WTC11 (cell line): Measurements from ENCODE around the gene OR52E2. TPM values are rescaled to one million over a fixed set of nuclear protein-coding genes. Genes with fewer than 3 reads are reported as not detected.

Source experiments
- ATAC-seq: fragments of 200-7000 bp; cut with Tn5 transposase; 2 replicates; pipeline ENCODE4 v1.10.0; 2021; ENCODE audit warnings: mild to moderate bottlenecking, moderate library complexity
- CTCF ChIA-PET: fragments of 300-600 bp; sonication (Branson Sonifier 250); formaldehyde crosslinking; loops from one replicate; lab custom pipeline; 2021; ENCODE audit warnings: antibody characterized with exemption; lab: Charles Lee
- POLR2A ChIA-PET: fragments of 350-600 bp; sonication (Branson Sonifier 250); formaldehyde crosslinking; loops from one replicate; lab custom pipeline; 2021; ENCODE audit warnings: antibody characterized with exemption; lab: Charles Lee
- DNase-seq: peaks from one replicate; pipeline ENCODE4 v3.0.0; 2021; ENCODE audit warnings: low spot score
- H3K27ac Mint-ChIP-seq: 2 replicates; pipeline ENCODE4 v1.8.0; 2021; ENCODE audit warnings: mixed read lengths
- H3K27me3 Mint-ChIP-seq: 2 replicates; pipeline ENCODE4 v1.8.0; 2021; ENCODE audit warnings: low read depth, mild to moderate bottlenecking, moderate library complexity, mixed read lengths
- H3K36me3 Mint-ChIP-seq: 2 replicates; pipeline ENCODE4 v1.8.0; 2021; ENCODE audit warnings: mixed read lengths
- H3K4me1 Mint-ChIP-seq: 2 replicates; pipeline ENCODE4 v1.8.0; 2022; ENCODE audit warnings: mixed read lengths
- H3K4me3 Mint-ChIP-seq: 2 replicates; pipeline ENCODE4 v1.8.0; 2021; ENCODE audit warnings: mild to moderate bottlenecking, moderate library complexity, mixed read lengths
- H3K9me3 Mint-ChIP-seq: 2 replicates; pipeline ENCODE4 v1.8.0; 2021; ENCODE audit warnings: mixed read lengths
- AR ChIP-seq: fragments of 250-450 bp; sonication (Bioruptor Pico); IDR thresholded peaks from 2 replicates; pipeline ENCODE4 v1.9.0; 2021; ENCODE audit warnings: mild to moderate bottlenecking
- ARID4B ChIP-seq: sonication (generic); formaldehyde crosslinking; IDR thresholded peaks from 2 replicates; pipeline ENCODE4 v1.8.0; 2023; ENCODE audit warnings: missing genetic modification reagents, mild to moderate bottlenecking, borderline replicate concordance
- ATF2 ChIP-seq: sonication (generic); formaldehyde crosslinking; IDR thresholded peaks from 2 replicates; pipeline ENCODE4 v1.8.1; 2022; ENCODE audit warnings: low read depth, missing genetic modification reagents, borderline replicate concordance
- CBFB ChIP-seq: sonication (generic); formaldehyde crosslinking; IDR thresholded peaks from 2 replicates; pipeline ENCODE4 v1.8.1; 2022; ENCODE audit warnings: mild to moderate bottlenecking, low read depth, missing genetic modification reagents
- CDX4 ChIP-seq: fragments of 250-450 bp; sonication (Bioruptor Pico); IDR thresholded peaks from 2 replicates; pipeline ENCODE4 v1.9.0; 2021; ENCODE audit warnings: moderate library complexity, mild to moderate bottlenecking, inconsistent platforms, borderline replicate concordance
- E2F1 ChIP-seq: sonication (generic); formaldehyde crosslinking; IDR thresholded peaks from 2 replicates; pipeline ENCODE4 v1.8.0; 2022; ENCODE audit warnings: mild to moderate bottlenecking, missing genetic modification reagents
- EMX1 ChIP-seq: fragments of 250-450 bp; sonication (Bioruptor Pico); IDR thresholded peaks from 2 replicates; pipeline ENCODE4 v1.8.0; 2021; ENCODE audit warnings: mild to moderate bottlenecking
- ESRRA ChIP-seq: sonication (generic); formaldehyde crosslinking; IDR thresholded peaks from 2 replicates; pipeline ENCODE4 v1.8.1; 2022; ENCODE audit warnings: mild to moderate bottlenecking, missing genetic modification reagents, borderline replicate concordance
- FOXK1 ChIP-seq: sonication (generic); formaldehyde crosslinking; IDR thresholded peaks from 2 replicates; pipeline ENCODE4 v1.8.0; 2022; ENCODE audit warnings: mild to moderate bottlenecking, moderate library complexity, missing genetic modification reagents
- GTF2I ChIP-seq: fragments of 250-450 bp; sonication (Bioruptor Pico); conservative IDR thresholded peaks from 2 replicates; pipeline ENCODE4 v1.4.0; 2021; ENCODE audit warnings: mild to moderate bottlenecking
- JUN ChIP-seq: sonication (generic); formaldehyde crosslinking; IDR thresholded peaks from 2 replicates; pipeline ENCODE4 v1.8.0; 2023; ENCODE audit warnings: mild to moderate bottlenecking, missing genetic modification reagents
- MXD4 ChIP-seq: fragments of 250-450 bp; sonication (Bioruptor Pico); IDR thresholded peaks from 2 replicates; pipeline ENCODE4 v1.8.0; 2021; ENCODE audit warnings: mild to moderate bottlenecking, moderate library complexity, borderline replicate concordance
- NFYB ChIP-seq: sonication (generic); formaldehyde crosslinking; conservative IDR thresholded peaks from 2 replicates; pipeline ENCODE4 v1.8.0; 2022; ENCODE audit warnings: low read depth, missing genetic modification reagents
- NR1H2 ChIP-seq: sonication (generic); formaldehyde crosslinking; IDR thresholded peaks from 2 replicates; pipeline ENCODE4 v1.9.0; 2021; ENCODE audit warnings: mild to moderate bottlenecking, moderate library complexity, missing genetic modification reagents
- NR3C1 ChIP-seq: sonication (generic); formaldehyde crosslinking; conservative IDR thresholded peaks from 2 replicates; pipeline ENCODE4 v1.8.1; 2023; ENCODE audit warnings: low read depth, mild to moderate bottlenecking, missing genetic modification reagents
- PREB ChIP-seq: sonication (generic); formaldehyde crosslinking; IDR thresholded peaks from 2 replicates; pipeline ENCODE4 v1.8.1; 2022; ENCODE audit warnings: mild to moderate bottlenecking, missing genetic modification reagents, moderate library complexity, borderline replicate concordance
- SMAD3 ChIP-seq: sonication (generic); formaldehyde crosslinking; IDR thresholded peaks from 2 replicates; pipeline ENCODE4 v1.8.0; 2022; ENCODE audit warnings: missing genetic modification reagents, mild to moderate bottlenecking, borderline replicate concordance
- SMAD4 ChIP-seq: sonication (generic); formaldehyde crosslinking; IDR thresholded peaks from 2 replicates; pipeline ENCODE4 v1.8.0; 2022; ENCODE audit warnings: mild to moderate bottlenecking, missing genetic modification reagents
- TCF7 ChIP-seq: sonication (generic); formaldehyde crosslinking; IDR thresholded peaks from 2 replicates; pipeline ENCODE4 v1.8.0; 2022; ENCODE audit warnings: mild to moderate bottlenecking, low read depth, missing genetic modification reagents, moderate library complexity
- TEAD1 ChIP-seq: sonication (generic); formaldehyde crosslinking; IDR thresholded peaks from 2 replicates; pipeline ENCODE4 v1.8.0; 2022; ENCODE audit warnings: mild to moderate bottlenecking, missing genetic modification reagents
- ZBTB21 ChIP-seq: sonication (generic); formaldehyde crosslinking; IDR thresholded peaks from 2 replicates; pipeline ENCODE4 v1.8.1; 2023; ENCODE audit warnings: mild to moderate bottlenecking, missing genetic modification reagents, borderline replicate concordance
- ZMAT4 ChIP-seq: fragments of 250-450 bp; sonication (Bioruptor Pico); IDR thresholded peaks from 2 replicates; pipeline ENCODE4 v1.9.0; 2021; ENCODE audit warnings: mild to moderate bottlenecking
- ZNF219 ChIP-seq: sonication (generic); formaldehyde crosslinking; IDR thresholded peaks from 2 replicates; pipeline ENCODE4 v1.8.0; 2023; ENCODE audit warnings: missing genetic modification reagents, mild to moderate bottlenecking, borderline replicate concordance
- ZNF671 ChIP-seq: fragments of 250-450 bp; sonication (Bioruptor Pico); IDR thresholded peaks from 2 replicates; pipeline ENCODE4 v1.8.0; 2021; ENCODE audit warnings: mild to moderate bottlenecking
- total RNA-seq: library from RNA; stranded (reverse); gene quantifications from 3 replicates; pipeline ENCODE4 v1.2.3, GENCODE V29; 2021

The OR52E2 gene
- total RNA-seq, 1 experiment from 2014 or later: not detected

GRCh38 chr11:5071799-5072198 lies 12.4 kb upstream of the OR52E2 start:
- ChIA-PET CTCF (no interaction called here), POLR2A (no interaction called here)
- no peak overlapping the region for H3K27ac Mint-ChIP-seq
- DNase-seq (no peak), ATAC-seq (peak; percentile 44)
- peaks cover 2% of the 10 kb centered on the region; the same call in 1 of the 2 replicates for H3K27me3 Mint-ChIP-seq
- H3K4me1 Mint-ChIP-seq: 0 out of 2 replicates have a peak, but pooled peaks cover 3% of the 10 kb centered on the region
- no peak overlapping the region for H3K4me3 Mint-ChIP-seq
- no peaks in the 10 kb centered on the region for H3K36me3 Mint-ChIP-seq
- TF ChIP-seq AR (CRISPR knock-in tag) (no peak), ARID4B (CRISPR knock-in tag) (no peak), NFYB (CRISPR knock-in tag) (no peak), ZNF671 (CRISPR knock-in tag) (no peak), ZNF219 (CRISPR knock-in tag) (no peak), SMAD4 (CRISPR knock-in tag) (no peak), NR3C1 (CRISPR knock-in tag) (no peak), NR1H2 (CRISPR knock-in tag) (no peak), MXD4 (no peak), SMAD3 (CRISPR knock-in tag) (no peak), EMX1 (CRISPR knock-in tag) (no peak), E2F1 (CRISPR knock-in tag) (no peak), TCF7 (no peak), TEAD1 (CRISPR knock-in tag) (no peak)
- H3K9me3 Mint-ChIP-seq: no peaks in the 10 kb centered on the region

- CTCF ChIA-PET: no interaction called here
These were observed 9.8 kb upstream of the OR52E2 start, which contains the start of gene OR52E1 for GRCh38 chr11:5069272-5069671. Gene OR52E1, plus strand, starts transcription at chr11:5069572.

More at GRCh38 chr11:5069272-5069671, 9.8 kb upstream of the OR52E2 start, which contains the start of gene OR52E1:
- TF ChIP-seq ATF2 (CRISPR knock-in tag) (no peak), ZMAT4 (CRISPR knock-in tag) (no peak), FOXK1 (CRISPR knock-in tag) (no peak), TEAD1 (CRISPR knock-in tag) (no peak), ZNF671 (CRISPR knock-in tag) (no peak), JUN (CRISPR knock-in tag) (no peak), ZBTB21 (CRISPR knock-in tag) (no peak), GTF2I (CRISPR knock-in tag) (no peak), CDX4 (CRISPR knock-in tag) (no peak), ESRRA (CRISPR knock-in tag) (no peak), PREB (CRISPR knock-in tag) (no peak), CBFB (CRISPR knock-in tag) (no peak)
- H3K27me3 Mint-ChIP-seq: peaks cover 2% of the 10 kb centered on the region; the same call in 1 of the 2 replicates
- DNase-seq (no peak), ATAC-seq (no peak)
- H3K9me3 Mint-ChIP-seq: no peaks in the 10 kb centered on the region
- H3K27ac Mint-ChIP-seq: no peak within 1 kb of the TSS
- H3K36me3 Mint-ChIP-seq: no peaks in the 10 kb centered on the region
- 0 out of 2 replicates have a peak, but pooled peaks cover 3% of the 10 kb centered on the region for H3K4me1 Mint-ChIP-seq
- H3K4me3 Mint-ChIP-seq: no peak within 1 kb of the TSS
- POLR2A ChIA-PET: no interaction called here
